GM21526 (cell line): ENCODE measurements around the gene ZBTB7A.

Source experiments
- ATAC-seq: cut with Tn5 transposase; IDR thresholded peaks from one replicate; pipeline ENCODE4 v1.9.1; 2021; ENCODE audit warnings: moderate library complexity; ENCODE audit not compliant: unreplicated experiment, low FRiP score

ZBTB7A gene

DNA sequence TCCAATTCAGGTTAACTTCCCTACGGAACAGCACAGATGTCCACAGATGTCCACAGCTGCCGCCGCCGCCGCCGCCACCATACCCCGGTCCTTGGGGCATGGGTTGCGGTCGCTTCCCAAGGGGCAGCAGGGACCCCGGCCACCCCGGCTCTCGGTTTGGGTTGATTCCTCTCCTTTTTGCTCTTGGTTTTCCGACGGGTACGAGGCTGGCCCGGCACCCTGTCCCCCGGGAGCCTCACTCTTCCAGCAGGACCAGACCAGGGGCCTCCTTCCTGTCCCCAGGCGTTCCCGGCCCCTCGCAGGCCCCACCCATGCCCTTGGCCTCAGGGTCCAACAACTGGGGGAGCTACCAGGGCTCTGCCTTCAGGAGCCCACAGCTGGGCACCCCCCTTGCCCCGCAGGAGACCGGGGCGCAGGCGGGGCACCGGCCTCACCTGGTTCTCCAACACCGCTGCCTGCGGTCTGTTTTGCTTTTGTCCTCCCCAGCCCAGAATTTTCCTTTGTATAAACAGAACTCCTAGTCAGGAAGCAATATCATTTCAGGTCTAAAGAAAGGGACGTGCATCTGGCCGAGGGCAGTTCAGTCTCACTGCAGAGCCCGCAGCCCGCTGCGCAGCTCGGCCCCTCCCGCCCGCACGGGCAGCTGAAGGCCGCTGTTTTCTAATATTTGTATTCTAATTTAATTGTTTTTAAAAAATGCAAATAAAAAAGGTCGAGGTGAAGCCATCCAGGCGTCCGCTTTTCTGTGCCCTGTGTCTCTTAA lies 27.9 kb downstream of the ZBTB7A start:
- no peak for ATAC-seq

DNA sequence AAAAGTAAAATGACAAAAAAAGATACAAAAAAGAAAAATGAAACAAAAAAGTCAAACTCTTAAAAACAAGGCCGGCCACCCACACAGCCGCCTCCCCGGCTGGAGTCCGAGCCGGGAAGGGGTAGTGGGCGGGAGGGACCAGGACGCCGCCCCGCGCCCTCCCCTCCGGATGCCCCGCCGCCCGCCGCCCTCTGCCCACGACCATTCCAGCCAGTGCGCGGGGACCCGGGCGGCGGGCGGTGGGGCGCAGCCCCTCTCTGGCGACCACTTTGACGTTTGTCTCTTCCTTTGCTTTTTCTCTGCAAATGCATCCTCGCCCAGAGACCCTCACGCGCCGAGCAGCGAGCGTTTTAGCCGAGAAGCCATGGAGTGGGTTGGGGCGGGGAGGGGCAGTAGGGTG lies 28.6 kb downstream of the ZBTB7A start:
- ATAC-seq = no peak

DNA sequence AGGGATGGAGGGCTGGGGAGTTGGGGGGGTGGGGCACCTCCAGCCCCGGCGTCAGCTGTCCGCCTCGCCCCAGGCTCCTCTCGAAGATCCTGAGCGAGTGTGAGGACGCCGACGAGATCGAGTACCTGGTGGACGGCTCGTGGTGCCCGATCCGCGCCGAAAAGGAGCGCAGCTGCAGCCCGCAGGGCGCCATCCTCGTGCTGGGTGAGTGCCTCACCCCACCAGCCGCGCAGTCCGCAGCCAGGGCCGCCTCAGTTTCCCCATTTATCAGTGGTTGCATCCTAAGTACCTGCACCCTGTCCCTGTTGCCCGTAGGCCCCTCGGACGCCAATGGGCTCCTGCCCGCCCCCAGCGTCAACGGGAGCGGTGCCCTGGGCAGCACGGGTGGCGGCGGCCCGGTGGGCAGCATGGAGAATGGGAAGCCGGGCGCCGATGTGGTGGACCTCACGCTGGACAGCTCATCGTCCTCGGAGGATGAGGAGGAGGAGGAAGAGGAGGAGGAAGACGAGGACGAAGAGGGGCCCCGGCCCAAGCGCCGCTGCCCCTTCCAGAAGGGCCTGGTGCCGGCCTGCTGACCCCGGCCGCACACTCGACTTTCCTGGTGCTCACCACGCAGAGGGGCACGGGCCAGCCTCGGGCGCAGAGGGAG lies 29.3 kb downstream of the ZBTB7A start:
- ATAC-seq = no peak

GRCh38 chr19:4036576-4037300 lies 30.0 kb downstream of the ZBTB7A start:
- ATAC-seq = no peak

DNA sequence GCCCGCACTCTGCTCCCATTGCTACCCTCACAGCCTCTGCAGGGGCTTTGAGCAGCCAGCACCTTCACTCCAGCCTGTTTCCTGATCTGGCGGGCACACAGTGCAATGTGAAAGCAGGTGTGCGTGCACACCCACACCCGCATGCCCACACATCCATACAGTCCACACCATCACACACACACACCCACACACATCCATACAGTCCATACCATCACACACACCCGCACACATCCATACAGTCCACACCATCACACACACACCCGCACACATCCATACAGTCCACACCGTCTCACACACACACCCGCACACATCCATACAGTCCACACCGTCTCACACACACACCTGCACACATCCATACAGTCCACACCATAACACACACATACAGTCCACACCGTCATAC lies 31.1 kb downstream of the ZBTB7A start:
- no peak for ATAC-seq

DNA sequence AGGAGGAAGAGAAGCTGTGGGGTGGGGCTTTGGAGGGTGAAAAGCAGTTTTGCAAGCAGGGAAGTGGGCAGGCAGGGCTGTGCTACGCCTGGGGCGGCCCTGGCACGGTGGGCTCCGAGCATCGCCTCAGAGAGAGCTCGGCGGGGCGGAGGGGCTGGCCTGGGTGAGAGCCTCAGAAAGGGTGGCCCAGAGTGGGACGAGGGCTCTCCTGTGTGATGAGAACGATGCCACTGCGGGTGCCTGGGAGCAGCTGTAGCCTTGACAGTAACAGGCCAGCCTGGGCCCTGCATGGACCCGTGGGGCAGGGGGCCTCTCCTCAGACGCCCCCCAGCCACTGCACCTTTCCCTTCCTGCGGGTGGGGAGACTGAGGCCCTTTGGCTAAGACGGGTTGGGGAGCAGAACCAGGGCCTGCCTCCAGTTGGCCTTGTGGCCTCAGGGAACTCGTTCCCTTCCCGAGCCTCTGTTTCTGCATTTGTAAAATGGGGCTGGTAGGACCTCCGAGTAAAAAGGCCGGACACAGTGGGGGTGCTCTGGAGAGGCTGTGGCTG lies 31.6 kb downstream of the ZBTB7A start:
- no peak for ATAC-seq

- ATAC-seq = no peak
Observed at GRCh38 chr19:4034048-4035017, 32.4 kb downstream of the ZBTB7A start.

- no peak for ATAC-seq
Observed at GRCh38 chr19:4033028-4033956, 33.4 kb downstream of the ZBTB7A start.

- no peak for ATAC-seq
Observed at GRCh38 chr19:4032436-4032835, 34.3 kb downstream of the ZBTB7A start.

GRCh38 chr19:4031420-4031819 lies 35.3 kb downstream of the ZBTB7A start:
- no peak for ATAC-seq

GRCh38 chr19:4030981-4031380 lies 35.7 kb downstream of the ZBTB7A start:
- ATAC-seq = no peak

DNA sequence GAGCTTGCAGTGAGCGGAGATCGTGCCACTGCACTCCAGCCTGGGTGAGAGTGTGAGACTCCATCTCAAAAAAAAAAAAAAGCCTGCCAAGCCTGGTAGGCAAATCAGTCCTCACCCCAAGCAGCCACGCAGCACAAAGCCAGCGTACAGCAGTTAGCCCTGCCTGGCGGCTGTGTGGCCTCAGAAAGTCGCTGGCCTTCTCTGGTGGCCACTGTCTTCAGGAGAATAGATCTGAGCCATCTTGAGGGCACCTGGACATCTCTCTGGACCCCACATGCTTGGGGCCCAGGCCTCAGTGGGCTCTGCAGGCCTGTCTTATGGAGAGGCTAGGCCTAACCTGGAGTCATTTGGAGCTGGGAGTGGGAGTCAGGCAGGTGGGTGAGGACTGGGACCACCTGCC lies 36.1 kb downstream of the ZBTB7A start:
- no peak for ATAC-seq

DNA sequence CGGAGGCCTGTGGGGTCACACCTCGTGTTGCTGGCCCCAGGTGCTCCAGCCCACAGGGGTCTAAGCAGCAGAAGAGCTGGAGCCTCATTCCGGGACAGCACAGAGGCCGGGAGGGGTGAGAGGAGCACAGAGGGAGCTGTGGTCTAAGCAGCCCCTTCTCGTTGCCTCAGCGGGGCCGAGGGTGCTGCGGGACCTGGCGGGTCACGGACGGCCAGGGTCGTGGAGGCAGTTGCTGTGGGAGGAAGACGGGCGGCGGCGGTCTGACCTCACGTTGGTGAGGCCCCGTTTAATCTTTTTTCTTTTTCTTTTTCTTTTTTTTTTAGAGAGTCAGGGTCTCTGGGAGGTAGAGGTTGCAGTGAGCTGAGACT lies 37.5 kb downstream of the ZBTB7A start:
- no peak for ATAC-seq

- ATAC-seq = no peak
Observed at GRCh38 chr19:4028334-4029246, 38.1 kb downstream of the ZBTB7A start.

GRCh38 chr19:4027146-4027545 lies 39.6 kb downstream of the ZBTB7A start:
- no peak for ATAC-seq

GRCh38 chr19:4025317-4025716 lies 41.4 kb downstream of the ZBTB7A start:
- no peak for ATAC-seq

DNA sequence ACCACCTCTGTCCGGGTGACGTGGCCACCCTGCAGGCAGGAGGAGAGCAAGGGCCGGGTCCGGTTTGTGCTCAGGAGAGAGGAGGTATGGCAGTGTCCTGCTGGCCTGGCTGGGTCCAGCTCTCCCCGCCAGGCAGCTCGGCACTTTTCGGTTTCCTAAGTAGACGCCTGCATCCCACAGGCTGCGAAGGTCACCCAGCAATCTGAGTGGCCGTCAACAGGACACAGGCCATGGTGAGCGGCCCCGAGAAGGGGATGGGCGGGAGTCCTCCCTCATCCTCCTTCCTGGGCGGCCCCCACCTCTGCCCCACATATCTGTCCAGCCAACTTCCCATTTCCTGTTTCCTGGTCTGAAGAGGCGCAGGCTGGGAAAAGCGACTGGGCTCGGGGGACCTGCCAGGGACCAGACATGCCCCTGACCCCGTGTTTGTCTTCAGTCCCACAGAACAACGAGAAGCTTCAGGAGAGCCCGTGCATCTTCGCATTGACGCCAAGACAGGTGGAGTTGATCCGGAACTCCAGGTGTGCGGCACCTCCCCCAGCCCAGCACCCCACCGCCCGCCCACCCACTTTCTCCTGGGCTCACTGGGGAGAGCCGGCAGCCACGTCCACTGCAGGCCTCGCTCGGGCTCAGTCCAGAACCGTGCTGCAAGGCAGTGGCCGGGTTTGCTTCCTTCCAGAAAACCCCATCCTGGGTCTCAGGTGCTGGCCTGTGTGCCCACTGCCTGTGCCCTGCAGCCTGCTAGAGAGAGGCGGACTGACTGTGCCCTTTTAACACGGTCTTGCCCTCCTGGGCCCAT lies 42.9 kb downstream of the ZBTB7A start:
- no peak for ATAC-seq
